PC-9 (cell line): ENCODE results near the gene PTGES2. TPM values are rescaled to one million over a fixed set of nuclear protein-coding genes. Genes with fewer than 3 reads are reported as not detected.

Source experiments
- BruUV-seq: library from RNA; stranded (reverse); fragments of 400-500 nt; replicated peaks from 2 replicates; lab custom pipeline; 2021; lab: Mats Ljungman, UMichigan
- CTCF ChIA-PET: fragments of 300-600 bp; sonication (Branson Sonifier 250); formaldehyde crosslinking; loops from one replicate; lab custom pipeline; 2022; ENCODE audit warnings: antibody characterized with exemption; lab: Charles Lee
- POLR2A ChIA-PET: fragments of 300-600 bp; sonication (Branson Sonifier 250); formaldehyde crosslinking; loops from one replicate; lab custom pipeline; 2022; ENCODE audit warnings: antibody characterized with exemption; ENCODE audit not compliant: unreplicated experiment; lab: Charles Lee
- DNase-seq, 2 experiments: peaks; one replicate each; pipeline versions ENCODE4 v3.0.0 to v3.0.0-alpha.2; 2015 to 2022; ENCODE audit warnings: mixed read lengths in 1 of 2
- H2AFZ ChIP-seq: fragments of 200-600 bp; sonication (generic); 2 replicates; pipeline ENCODE4 v1.8.1; 2017; ENCODE audit warnings: antibody characterized with exemption
- H3F3A ChIP-seq: fragments of 200-600 bp; sonication (generic); 2 replicates; pipeline ENCODE4 v1.8.1; 2017; ENCODE audit warnings: antibody characterized with exemption, mild to moderate bottlenecking, low read depth; ENCODE audit not compliant: insufficient read depth
- H3K27ac ChIP-seq: fragments of 200-600 bp; sonication (generic); 2 replicates; pipeline ENCODE4 v1.6.1; 2016; ENCODE audit warnings: mixed run types
- H3K27me3 ChIP-seq: fragments of 200-600 bp; sonication (generic); 2 replicates; pipeline ENCODE4 v1.6.1; 2016; ENCODE audit warnings: low read depth, mixed run types; ENCODE audit not compliant: insufficient read depth
- H3K36me3 ChIP-seq: fragments of 200-600 bp; sonication (generic); 2 replicates; pipeline ENCODE4 v1.6.1; 2016; ENCODE audit warnings: low read depth, mixed run types
- H3K4me1 ChIP-seq: fragments of 200-600 bp; sonication (generic); replicated peaks from 2 replicates; pipeline ENCODE4 v1.6.1; 2016; ENCODE audit warnings: mixed run types; ENCODE audit not compliant: insufficient read depth
- H3K4me2 ChIP-seq: fragments of 200-600 bp; sonication (generic); 2 replicates; pipeline ENCODE4 v1.6.1; 2017; ENCODE audit warnings: mixed run types
- H3K4me3 ChIP-seq: fragments of 200-600 bp; sonication (generic); 2 replicates; pipeline ENCODE4 v1.6.1; 2016; ENCODE audit warnings: mixed run types
- H3K79me2 ChIP-seq: fragments of 200-600 bp; sonication (generic); 2 replicates; pipeline ENCODE4 v1.6.1; 2017; ENCODE audit warnings: low read depth, mixed run types
- H3K9me2 ChIP-seq: fragments of 200-600 bp; sonication (generic); 2 replicates; pipeline ENCODE4 v1.8.1; 2017; ENCODE audit warnings: mild to moderate bottlenecking; ENCODE audit not compliant: insufficient read depth
- H3K9me3 ChIP-seq: fragments of 200-600 bp; sonication (generic); 2 replicates; pipeline ENCODE4 v1.8.1; 2016; ENCODE audit warnings: low read depth; ENCODE audit not compliant: insufficient read depth
- H4K20me1 ChIP-seq: fragments of 200-600 bp; sonication (generic); 2 replicates; pipeline ENCODE4 v1.8.1; 2017; ENCODE audit not compliant: insufficient read depth
- CTCF ChIP-seq: fragments of 200-600 bp; sonication (generic); conservative IDR thresholded peaks from 2 replicates; pipeline ENCODE4 v1.6.1; 2017; ENCODE audit warnings: mixed run types, antibody characterized with exemption, mild to moderate bottlenecking, moderate library complexity
- EZH2 ChIP-seq: fragments of 200-600 bp; sonication (generic); IDR thresholded peaks from 2 replicates; pipeline ENCODE4 v1.8.0; 2017; ENCODE audit warnings: antibody characterized with exemption, low read depth
- intact Hi-C: fragments of 100-400 bp; cut with micrococcal nuclease; formaldehyde crosslinking; loops from one replicate; pipeline ENCODE4 v1.10.0; 2022; ENCODE audit not compliant: unreplicated experiment
- total RNA-seq: library from RNA; stranded (reverse); gene quantifications from 2 replicates; pipeline ENCODE4 v1.2.3, GENCODE V29; 2021

PTGES2 gene
- total RNA-seq, 1 experiment from 2014 or later: 95.2 TPM

GRCh38 chr9:128149001-128149701 lies 21.6 kb upstream of the PTGES2 start, which contains the start of gene LCN2:
Gene LCN2 (plus strand): TSS chr9:128149453. CDS start chr9:128149526, 73 bp downstream.
- peak within 1 kb of the TSS; percentile 99 for H3K27ac ChIP-seq
- H2AFZ ChIP-seq: no peak within 1 kb of the TSS
- DNase-seq: peak; percentile 93 to 96

GRCh38 chr9:128148509-128149000 lies 21.0 kb upstream of the PTGES2 start:
- H3K79me2 ChIP-seq: peaks cover 44% of the 10 kb centered on the region
- BruUV-seq: TSS peak; percentile 43
- no peaks in the 10 kb centered on the region for H3K9me3 ChIP-seq
- H3K4me2 ChIP-seq: peak overlapping the region; percentile 100
- ChIA-PET CTCF (no interaction called here), POLR2A (interaction anchor here (0.6 to 0.8 kb wide), 2 partner anchors 11 to 41 kb away, joined by 5 to 10 read pairs; no protein-coding TSS in a partner anchor)
- H3K36me3 ChIP-seq: peaks cover 7% of the 10 kb centered on the region; the same call in 1 of the 2 replicates
- no peaks in the 10 kb centered on the region for H3K9me2 ChIP-seq
- intact Hi-C loops: loop anchor here (5.0 kb wide), 1 partner anchor 44 kb away; the partner anchor contains the start of gene CIZ1
- no peak for TF ChIP-seq EZH2
- no peak for TF ChIP-seq CTCF
- no peaks in the 10 kb centered on the region for H3K27me3 ChIP-seq
- DNase-seq: no peak
- H3K4me3 ChIP-seq: peak overlapping the region; percentile 97; the same call in 1 of the 2 replicates
- H4K20me1 ChIP-seq: peaks cover 24% of the 10 kb centered on the region
- H3F3A ChIP-seq: peaks cover 81% of the 10 kb centered on the region
- H2AFZ ChIP-seq: no peak overlapping the region
- H3K4me1 ChIP-seq: peaks cover 66% of the 10 kb centered on the region
- peak overlapping the region; percentile 99 for H3K27ac ChIP-seq

More at GRCh38 chr9:128149001-128149701, 21.6 kb upstream of the PTGES2 start, which contains the start of gene LCN2:
- Histone ChIP-seq H3F3A (peaks cover 81% of the 10 kb centered on the region), H3K4me1 (peaks cover 60% of the 10 kb centered on the region), H3K9me3 (no peaks in the 10 kb centered on the region), H3K4me3 (peak within 1 kb of the TSS; percentile 97), H4K20me1 (peaks cover 24% of the 10 kb centered on the region), H3K4me2 (peak within 1 kb of the TSS; percentile 100), H3K79me2 (peaks cover 44% of the 10 kb centered on the region), H3K9me2 (no peaks in the 10 kb centered on the region), H3K36me3 (peaks cover 7% of the 10 kb centered on the region; the same call in 1 of the 2 replicates), H3K27me3 (no peaks in the 10 kb centered on the region)
- TF ChIP-seq CTCF (no peak; the same call in 1 of the 2 replicates), EZH2 (no peak)
- intact Hi-C loops: loop anchor here (1.0 to 5.0 kb wide), 3 partner anchors 12 to 43 kb away; partner anchors contain the start of gene CIZ1
- POLR2A ChIA-PET: interaction anchor here (0.6 to 0.8 kb wide), 2 partner anchors 10 to 41 kb away, joined by 5 to 10 read pairs; no protein-coding TSS in a partner anchor
- no TSS peak for BruUV-seq
- CTCF ChIA-PET: no interaction called here

GRCh38 chr9:128146591-128147120 lies 19.1 kb upstream of the PTGES2 start:
- Histone ChIP-seq H3K27me3 (no peaks in the 10 kb centered on the region), H3K4me2 (peak overlapping the region; percentile 72), H3K27ac (peak overlapping the region; percentile 87), H3K9me2 (no peaks in the 10 kb centered on the region), H3K4me1 (peaks cover 80% of the 10 kb centered on the region), H3K9me3 (no peaks in the 10 kb centered on the region), H3K79me2 (peaks cover 44% of the 10 kb centered on the region), H3K36me3 (peaks cover 7% of the 10 kb centered on the region; the same call in 1 of the 2 replicates), H3K4me3 (no peak overlapping the region), H3F3A (peaks cover 81% of the 10 kb centered on the region), H2AFZ (no peak overlapping the region), H4K20me1 (peaks cover 9% of the 10 kb centered on the region)
- no peak for TF ChIP-seq EZH2
- no peak for TF ChIP-seq CTCF
- ChIA-PET CTCF (interaction anchor here (0.6 kb wide), 1 partner anchor 45 kb away, joined by 3 read pairs; no protein-coding TSS in a partner anchor), POLR2A (interaction anchor here (0.7 kb wide), 1 partner anchor 13 kb away, joined by 4 read pairs; the partner anchor contains the start of gene BBLN)
- BruUV-seq: no TSS peak
- no peak for DNase-seq
- intact Hi-C loops: loop anchor here (5.0 kb wide), 1 partner anchor 46 kb away; the partner anchor contains the start of gene CIZ1
